AG09309 (cell line): ENCODE measurements around the gene CDC42BPB.

Experiments used
- DNase-seq: peaks from one replicate; pipeline ENCODE4 v3.0.0-alpha.2; 2010; ENCODE audit warnings: low read depth
- H3K4me3 ChIP-seq: 2 replicates; pipeline ENCODE4 v1.5.1; 2011; ENCODE audit warnings: mild to moderate bottlenecking, low read depth, low read length, moderate library complexity; ENCODE audit not compliant: control insufficient read depth
- TF ChIP-seq, protein P1 (sequence below): IDR thresholded peaks from 2 replicates; pipeline ENCODE4 v1.5.1; 2011; ENCODE audit warnings: mild to moderate bottlenecking, low read depth, low read length, inconsistent platforms; ENCODE audit not compliant: insufficient read depth, control insufficient read depth; ENCODE audit errors: missing control alignments

Gene CDC42BPB

DNA sequence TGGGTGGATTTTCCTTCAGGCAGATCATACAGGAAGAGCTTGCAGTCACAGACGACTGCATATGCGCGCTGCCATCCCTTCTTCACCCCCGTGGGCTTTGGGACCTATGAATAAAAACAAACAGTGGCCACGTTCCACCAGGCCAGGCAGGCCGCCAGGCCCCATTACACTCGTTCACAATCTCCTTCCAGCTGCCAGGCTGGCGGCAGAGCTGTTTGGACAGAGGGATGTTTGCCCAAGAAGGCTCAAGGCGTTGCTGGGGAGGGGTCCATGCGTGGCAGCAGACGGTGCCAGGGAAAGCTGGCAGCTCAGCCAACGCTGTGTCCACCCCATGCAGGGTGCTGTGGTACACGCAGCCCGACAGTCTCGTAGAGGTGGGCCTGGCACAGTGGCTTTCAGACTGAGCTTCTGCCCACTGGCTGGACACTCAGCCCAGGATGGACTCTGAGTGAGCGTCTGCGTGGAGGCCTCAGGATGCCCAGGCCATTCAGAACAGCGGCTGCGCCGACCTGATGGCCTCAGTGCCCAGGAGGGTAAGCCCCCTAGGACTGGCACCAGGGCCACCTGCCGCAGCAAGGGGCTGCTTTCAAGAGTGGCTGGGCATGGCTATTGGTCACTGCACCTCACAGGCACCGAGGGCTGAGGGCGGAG, 107.4 kb downstream of the CDC42BPB start:
- TF ChIP-seq, protein P1, sequence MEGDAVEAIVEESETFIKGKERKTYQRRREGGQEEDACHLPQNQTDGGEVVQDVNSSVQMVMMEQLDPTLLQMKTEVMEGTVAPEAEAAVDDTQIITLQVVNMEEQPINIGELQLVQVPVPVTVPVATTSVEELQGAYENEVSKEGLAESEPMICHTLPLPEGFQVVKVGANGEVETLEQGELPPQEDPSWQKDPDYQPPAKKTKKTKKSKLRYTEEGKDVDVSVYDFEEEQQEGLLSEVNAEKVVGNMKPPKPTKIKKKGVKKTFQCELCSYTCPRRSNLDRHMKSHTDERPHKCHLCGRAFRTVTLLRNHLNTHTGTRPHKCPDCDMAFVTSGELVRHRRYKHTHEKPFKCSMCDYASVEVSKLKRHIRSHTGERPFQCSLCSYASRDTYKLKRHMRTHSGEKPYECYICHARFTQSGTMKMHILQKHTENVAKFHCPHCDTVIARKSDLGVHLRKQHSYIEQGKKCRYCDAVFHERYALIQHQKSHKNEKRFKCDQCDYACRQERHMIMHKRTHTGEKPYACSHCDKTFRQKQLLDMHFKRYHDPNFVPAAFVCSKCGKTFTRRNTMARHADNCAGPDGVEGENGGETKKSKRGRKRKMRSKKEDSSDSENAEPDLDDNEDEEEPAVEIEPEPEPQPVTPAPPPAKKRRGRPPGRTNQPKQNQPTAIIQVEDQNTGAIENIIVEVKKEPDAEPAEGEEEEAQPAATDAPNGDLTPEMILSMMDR, result no peak
- DNase-seq, result no peak

DNA sequence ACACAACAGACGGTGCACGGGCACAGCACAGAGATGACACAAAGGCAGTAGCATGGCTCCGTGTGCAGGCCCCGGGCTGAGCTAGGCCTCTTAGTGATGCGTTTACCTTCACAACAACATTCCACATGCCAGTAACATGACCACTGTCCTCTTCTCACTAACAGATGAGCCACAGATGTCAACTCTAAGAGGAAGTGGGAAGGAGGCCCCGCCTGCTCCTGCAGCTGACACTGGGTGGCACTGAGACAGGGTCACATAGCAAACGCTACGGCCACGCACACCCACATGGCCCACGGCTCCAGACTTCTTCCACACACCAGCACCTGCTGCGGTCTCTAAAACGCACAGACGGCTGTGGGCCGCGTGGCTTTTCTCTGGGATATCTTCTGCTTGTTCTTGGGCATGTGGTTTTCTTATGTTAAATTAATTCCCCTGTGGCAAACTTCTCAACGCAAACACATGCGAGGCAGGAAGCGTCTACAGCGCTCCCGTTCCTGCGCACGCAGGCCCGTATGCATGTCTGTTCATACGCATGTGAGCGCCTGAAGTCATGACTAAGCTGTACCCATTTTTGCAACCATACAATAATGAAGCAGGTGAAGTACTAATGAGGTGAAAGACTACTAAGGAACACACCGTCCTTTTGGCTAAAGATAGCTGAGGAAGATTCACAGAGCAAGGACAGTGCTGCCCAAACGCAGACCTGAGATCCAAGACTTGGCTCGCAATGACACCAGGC, 108.1 kb downstream of the CDC42BPB start:
- H3K4me3 ChIP-seq, result no peak overlapping the region
- TF ChIP-seq, protein P1, result no peak
- DNase-seq, result no peak

More for the DNA sequence above, 107.4 kb downstream of the CDC42BPB start:
- H3K4me3 ChIP-seq, result no peak overlapping the region

GRCh38 chr14:102948698-102949061, 108.7 kb downstream of the CDC42BPB start:
- H3K4me3 ChIP-seq, result no peak overlapping the region
- no peak for DNase-seq
- TF ChIP-seq, protein P1, result no peak

DNA sequence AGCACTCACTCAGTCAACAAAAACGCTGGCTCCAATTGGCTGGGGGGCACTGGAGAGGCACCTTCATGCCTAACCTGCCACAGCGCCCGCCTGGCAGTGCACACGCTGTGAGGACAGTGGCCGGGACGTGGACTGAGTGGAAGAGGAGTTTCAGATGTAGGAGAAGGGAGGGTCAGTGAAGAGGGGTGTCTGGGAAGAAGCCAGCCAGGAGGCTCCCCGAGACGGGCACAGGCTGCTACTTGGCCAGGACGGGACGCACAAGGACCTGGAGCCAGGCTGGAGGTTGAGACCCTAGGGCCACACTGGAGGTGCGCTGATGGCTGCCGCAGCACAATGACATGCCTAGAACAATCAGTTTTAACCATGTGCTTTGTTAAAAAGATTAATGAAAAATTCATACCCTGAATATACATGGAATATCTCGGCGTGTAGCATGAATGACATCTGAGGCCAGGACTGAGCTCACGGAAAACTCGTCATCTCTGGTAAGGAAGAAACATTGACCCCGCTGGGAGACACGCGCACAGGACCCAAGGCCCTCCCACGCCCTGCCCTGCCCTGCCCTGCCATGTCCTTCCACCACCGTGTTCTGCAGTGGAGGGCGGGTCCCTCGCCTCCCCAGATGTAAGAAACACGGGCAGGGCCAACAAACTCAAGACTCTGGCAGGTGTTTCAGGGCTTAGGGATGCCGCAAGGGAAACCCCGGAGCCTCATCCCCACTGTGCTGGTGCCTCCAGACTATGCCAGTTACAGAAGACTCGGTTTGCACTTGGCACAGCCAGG, 109.8 kb downstream of the CDC42BPB start:
- TF ChIP-seq, protein P1, result no peak
- H3K4me3 ChIP-seq, result no peak overlapping the region
- no peak for DNase-seq

DNA sequence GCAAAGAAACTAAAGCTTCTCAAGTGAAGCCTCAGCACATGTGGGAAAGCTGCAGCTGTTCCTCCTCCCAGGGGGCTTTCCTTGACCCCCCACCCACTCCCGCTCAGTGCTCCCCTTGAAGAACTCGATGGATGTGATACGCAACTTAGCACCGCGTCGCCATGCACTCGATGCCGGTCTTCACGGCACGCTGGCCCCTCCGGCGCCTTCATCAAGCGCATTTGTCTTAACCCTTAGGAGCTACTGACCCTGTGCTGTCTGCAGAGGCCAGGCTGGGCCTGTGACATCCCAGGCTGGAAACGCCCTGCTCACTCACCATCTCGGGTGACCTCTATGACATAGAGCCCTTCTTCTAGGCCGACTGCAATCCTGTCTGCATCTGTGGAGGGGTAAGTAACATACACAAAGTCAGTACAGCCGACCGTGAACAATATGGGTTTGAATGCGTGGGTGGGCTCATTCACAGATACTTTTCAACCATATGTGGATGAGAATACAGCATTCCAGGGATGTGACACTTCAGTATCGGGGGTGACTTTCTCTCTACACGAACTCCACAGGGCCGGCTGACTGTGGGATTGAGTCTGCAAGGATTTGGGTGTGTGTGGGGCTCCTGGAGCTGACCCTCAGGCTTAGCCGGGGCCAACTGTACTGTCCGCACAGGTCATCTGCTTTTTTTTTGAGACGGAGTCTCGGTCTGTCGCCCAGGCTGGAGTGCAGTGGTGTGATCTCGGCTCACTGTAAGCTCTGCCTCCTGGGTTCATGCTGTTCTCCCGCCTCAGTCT, 111.8 kb downstream of the CDC42BPB start:
- TF ChIP-seq, protein P1, result no peak
- no peak overlapping the region for H3K4me3 ChIP-seq
- no peak for DNase-seq
